ENCODE data around the gene PLA2G15. TPM values are rescaled to one million over a fixed set of nuclear protein-coding genes. Genes with fewer than 3 reads are reported as not detected.
A peak's percentile ranks its signal among the peaks of the same experiment; 100 is the strongest.

PLA2G15 gene
- total RNA-seq, 1 donor from 2014 or later = 21.9 TPM

GRCh38 chr16:68264128-68265077 lies 19.2 kb downstream of the PLA2G15 start, which contains the start of gene SLC7A6:
Gene SLC7A6 (plus strand): TSS chr16:68264526. CDS start chr16:68274727, 10,201 bp downstream.
- peak within 1 kb of the TSS; percentile 97 to 99 for H3K27ac ChIP-seq
- intact Hi-C loops (cut with DNase I) = loop anchor here (1.0 kb wide), 3 partner anchors 19 to 47 kb away; partner anchors contain the start of genes PLA2G15 and PRMT7
- no peaks in the 10 kb centered on the region for H3K9me3 ChIP-seq
- peak; percentile 62 to 80 (median 76) for TF ChIP-seq CTCF (IDR thresholded peaks at IDR 0.05)
- no peaks in the 10 kb centered on the region for H3K27me3 ChIP-seq
- DNase-seq (ENCODE audit: low spot score in 2 of 2) = peak; percentile 40 to 87
- H3K4me1 ChIP-seq = peaks cover 0 to 22% of the 10 kb centered on the region in 2 donors
- H3K4me3 ChIP-seq = peak within 1 kb of the TSS; percentile 76 to 90
- H3K36me3 ChIP-seq = peaks cover 16 to 18% of the 10 kb centered on the region in 2 donors

GRCh38 chr16:68265078-68265920 lies 20.1 kb downstream of the PLA2G15 start:
- intact Hi-C loops (cut with DNase I) = loop anchor here (1.0 kb wide), 2 partner anchors 23 to 46 kb away; partner anchors contain the start of gene PRMT7
- H3K4me3 ChIP-seq = peak overlapping the region; percentile 76 to 90
- no peaks in the 10 kb centered on the region for H3K27me3 ChIP-seq
- peak; percentile 52 to 90 for DNase-seq (ENCODE audit: low spot score in 2 of 2)
- H3K36me3 ChIP-seq = peaks cover 7 to 9% of the 10 kb centered on the region in 2 donors
- no peaks in the 10 kb centered on the region for H3K9me3 ChIP-seq
- no peak for TF ChIP-seq CTCF (IDR thresholded peaks at IDR 0.05)
- peaks cover 0 to 22% of the 10 kb centered on the region in 2 donors for H3K4me1 ChIP-seq
- H3K27ac ChIP-seq = peak overlapping the region; percentile 97 to 99

- Histone ChIP-seq H3K27ac (no peak overlapping the region), H3K36me3 (no peaks in the 10 kb centered on the region), H3K27me3 (no peaks in the 10 kb centered on the region), H3K9me3 (no peaks in the 10 kb centered on the region), H3K4me1 (peaks cover 0 to 22% of the 10 kb centered on the region in 2 donors), H3K4me3 (no peak overlapping the region)
- TF ChIP-seq CTCF (IDR thresholded peaks at IDR 0.05) = no peak
- intact Hi-C loops (cut with DNase I) = no loop called here
- no peak for DNase-seq (ENCODE audit: low spot score in 2 of 2)
Observed at GRCh38 chr16:68267612-68268405, 22.6 kb downstream of the PLA2G15 start.

GRCh38 chr16:68269793-68270192 lies 24.6 kb downstream of the PLA2G15 start:
- intact Hi-C loops (cut with DNase I) = no loop called here
- H3K4me1 ChIP-seq = peaks cover 0 to 16% of the 10 kb centered on the region in 2 donors
- H3K27me3 ChIP-seq = no peaks in the 10 kb centered on the region
- H3K9me3 ChIP-seq = no peaks in the 10 kb centered on the region
- no peak for TF ChIP-seq CTCF (IDR thresholded peaks at IDR 0.05)
- H3K4me3 ChIP-seq = no peak overlapping the region
- DNase-seq (ENCODE audit: low spot score in 2 of 2) = no peak
- no peak overlapping the region for H3K27ac ChIP-seq
- peaks cover 10 to 13% of the 10 kb centered on the region in 2 donors for H3K36me3 ChIP-seq

GRCh38 chr16:68270353-68270752 lies 25.2 kb downstream of the PLA2G15 start:
- Histone ChIP-seq H3K9me3 (no peaks in the 10 kb centered on the region), H3K27ac (no peak overlapping the region), H3K36me3 (peaks cover 14 to 16% of the 10 kb centered on the region in 2 donors), H3K4me1 (peaks cover 0 to 16% of the 10 kb centered on the region in 2 donors), H3K27me3 (no peaks in the 10 kb centered on the region), H3K4me3 (no peak overlapping the region)
- intact Hi-C loops (cut with DNase I) = no loop called here
- no peak for DNase-seq (ENCODE audit: low spot score in 2 of 2)
- TF ChIP-seq CTCF (IDR thresholded peaks at IDR 0.05) = no peak

Data from ascending aorta (tissue), 2 donors.